GM10266 (cell line): ENCODE data around the gene EVX2.

ENCODE experiments used
- DNase-seq: peaks from one replicate; pipeline ENCODE4 v3.0.0; 2012; ENCODE audit errors: extremely low spot score
- CTCF ChIP-seq: IDR thresholded peaks from 2 replicates; pipeline ENCODE4 v1.5.1; 2012; ENCODE audit warnings: mild to moderate bottlenecking, low read depth; ENCODE audit not compliant: control insufficient read depth, insufficient read depth; ENCODE audit errors: missing control alignments

EVX2 gene

GRCh38 chr2:176068419-176068832 is 15.3 kb downstream of the EVX2 start:
- no peak for DNase-seq
- no peak for TF ChIP-seq CTCF

GRCh38 chr2:176067589-176068418 is 16.0 kb downstream of the EVX2 start:
- TF ChIP-seq CTCF = no peak
- no peak for DNase-seq

- no peak for TF ChIP-seq CTCF
- DNase-seq = no peak
Observed at GRCh38 chr2:176066645-176067588, 16.8 kb downstream of the EVX2 start.

GRCh38 chr2:176063958-176064357 is 19.8 kb downstream of the EVX2 start:
- DNase-seq = no peak
- TF ChIP-seq CTCF = no peak

GRCh38 chr2:176056406-176056805 is 27.4 kb downstream of the EVX2 start:
- no peak for TF ChIP-seq CTCF
- DNase-seq = no peak

- DNase-seq = no peak
- TF ChIP-seq CTCF = no peak
Observed at GRCh38 chr2:176039375-176039774, 44.4 kb downstream of the EVX2 start.
